ENCODE measurements around the gene PIGL. TPM values are rescaled to one million over a fixed set of nuclear protein-coding genes. Genes with fewer than 3 reads are reported as not detected.

PIGL gene
- total and polyA plus RNA-seq, 9 donors: 10.7 to 18.7 (median 14.9) TPM

- no peaks in the 10 kb centered on the region for H3K27me3 ChIP-seq (ENCODE audit: control insufficient read depth, insufficient read depth, low read length)
- DNase-seq: peak; percentile 56
- H3K9me3 ChIP-seq (replicated peaks; ENCODE audit: control insufficient read depth, low read depth, low read length): no peaks in the 10 kb centered on the region
- no peak overlapping the region for H3K4me3 ChIP-seq (ENCODE audit: low read length)
- H3K36me3 ChIP-seq (ENCODE audit: control insufficient read depth, insufficient read depth, low read length): no peaks in the 10 kb centered on the region
- no peaks in the 10 kb centered on the region for H3K4me1 ChIP-seq (ENCODE audit: control insufficient read depth, insufficient read depth, low read length)
- no peak overlapping the region for H3K27ac ChIP-seq (ENCODE audit: low read length)
- WGBS (ENCODE audit: insufficient coverage): 75% methylated on average over 2 of the region's 3 CpGs
These were observed 55.3 kb downstream of the PIGL start for GRCh38 chr17:16272111-16272840.

GRCh38 chr17:16273499-16273898 lies 56.5 kb downstream of the PIGL start:
- H3K36me3 ChIP-seq (ENCODE audit: control insufficient read depth, insufficient read depth, low read length): no peaks in the 10 kb centered on the region
- WGBS (ENCODE audit: insufficient coverage): 91% methylated on average over 1 of the region's 1 CpG

GRCh38 chr17:16273929-16274339 lies 56.9 kb downstream of the PIGL start:
- peaks cover 2% of the 10 kb centered on the region for H3K9me3 ChIP-seq (replicated peaks; ENCODE audit: control insufficient read depth, low read depth, low read length)
- 93% methylated on average over 3 of the region's 6 CpGs for WGBS (ENCODE audit: insufficient coverage)
- H3K27ac ChIP-seq (ENCODE audit: low read length): no peak overlapping the region
- no peaks in the 10 kb centered on the region for H3K36me3 ChIP-seq (ENCODE audit: control insufficient read depth, insufficient read depth, low read length)
- no peaks in the 10 kb centered on the region for H3K27me3 ChIP-seq (ENCODE audit: control insufficient read depth, insufficient read depth, low read length)
- no peak for DNase-seq
- H3K4me3 ChIP-seq (ENCODE audit: low read length): no peak overlapping the region
- H3K4me1 ChIP-seq (ENCODE audit: control insufficient read depth, insufficient read depth, low read length): no peaks in the 10 kb centered on the region

More at GRCh38 chr17:16273499-16273898, 56.5 kb downstream of the PIGL start:
- DNase-seq: no peak
- H3K4me1 ChIP-seq (ENCODE audit: control insufficient read depth, insufficient read depth, low read length): no peaks in the 10 kb centered on the region
- no peaks in the 10 kb centered on the region for H3K27me3 ChIP-seq (ENCODE audit: control insufficient read depth, insufficient read depth, low read length)
- H3K4me3 ChIP-seq (ENCODE audit: low read length): no peak overlapping the region
- H3K9me3 ChIP-seq (replicated peaks; ENCODE audit: control insufficient read depth, low read depth, low read length): no peaks in the 10 kb centered on the region
- H3K27ac ChIP-seq (ENCODE audit: low read length): no peak overlapping the region

GRCh38 chr17:16275024-16275423 lies 58.0 kb downstream of the PIGL start:
- H3K27ac ChIP-seq (ENCODE audit: low read length): no peak overlapping the region
- peaks cover 3% of the 10 kb centered on the region for H3K9me3 ChIP-seq (replicated peaks; ENCODE audit: control insufficient read depth, low read depth, low read length)
- no peaks in the 10 kb centered on the region for H3K4me1 ChIP-seq (ENCODE audit: control insufficient read depth, insufficient read depth, low read length)
- no peak for DNase-seq
- H3K27me3 ChIP-seq (ENCODE audit: control insufficient read depth, insufficient read depth, low read length): no peaks in the 10 kb centered on the region
- H3K36me3 ChIP-seq (ENCODE audit: control insufficient read depth, insufficient read depth, low read length): peaks cover 4% of the 10 kb centered on the region
- H3K4me3 ChIP-seq (ENCODE audit: low read length): no peak overlapping the region
- 83% methylated on average over 2 of the region's 5 CpGs for WGBS (ENCODE audit: insufficient coverage)

GRCh38 chr17:16277163-16277562 lies 60.2 kb downstream of the PIGL start:
- Histone ChIP-seq H3K4me3 (ENCODE audit: low read length) (no peak overlapping the region), H3K9me3 (replicated peaks; ENCODE audit: control insufficient read depth, low read depth, low read length) (peaks cover 3% of the 10 kb centered on the region), H3K27me3 (ENCODE audit: control insufficient read depth, insufficient read depth, low read length) (no peaks in the 10 kb centered on the region), H3K4me1 (ENCODE audit: control insufficient read depth, insufficient read depth, low read length) (no peaks in the 10 kb centered on the region), H3K27ac (ENCODE audit: low read length) (no peak overlapping the region), H3K36me3 (ENCODE audit: control insufficient read depth, insufficient read depth, low read length) (peaks cover 4% of the 10 kb centered on the region)
- DNase-seq: no peak
- WGBS (ENCODE audit: insufficient coverage): no CpG with 5 or more reads among the region's 1 CpG

- no CpG with 5 or more reads among the region's 2 CpGs for WGBS (ENCODE audit: insufficient coverage)
- H3K4me3 ChIP-seq (ENCODE audit: low read length): no peak overlapping the region
- peaks cover 4% of the 10 kb centered on the region for H3K36me3 ChIP-seq (ENCODE audit: control insufficient read depth, insufficient read depth, low read length)
- H3K27ac ChIP-seq (ENCODE audit: low read length): no peak overlapping the region
- H3K4me1 ChIP-seq (ENCODE audit: control insufficient read depth, insufficient read depth, low read length): peaks cover 8% of the 10 kb centered on the region
- DNase-seq: no peak
- no peaks in the 10 kb centered on the region for H3K27me3 ChIP-seq (ENCODE audit: control insufficient read depth, insufficient read depth, low read length)
- H3K9me3 ChIP-seq (replicated peaks; ENCODE audit: control insufficient read depth, low read depth, low read length): peaks cover 3% of the 10 kb centered on the region
These were observed 64.3 kb downstream of the PIGL start for GRCh38 chr17:16281351-16281750.

- peaks cover 3% of the 10 kb centered on the region for H3K9me3 ChIP-seq (replicated peaks; ENCODE audit: control insufficient read depth, low read depth, low read length)
- no peak overlapping the region for H3K4me3 ChIP-seq (ENCODE audit: low read length)
- peaks cover 4% of the 10 kb centered on the region for H3K36me3 ChIP-seq (ENCODE audit: control insufficient read depth, insufficient read depth, low read length)
- H3K27ac ChIP-seq (ENCODE audit: low read length): no peak overlapping the region
- H3K4me1 ChIP-seq (ENCODE audit: control insufficient read depth, insufficient read depth, low read length): peaks cover 17% of the 10 kb centered on the region
- no peaks in the 10 kb centered on the region for H3K27me3 ChIP-seq (ENCODE audit: control insufficient read depth, insufficient read depth, low read length)
- no peak for DNase-seq
These were observed 65.5 kb downstream of the PIGL start for GRCh38 chr17:16282522-16282921.

- DNase-seq: no peak
- H3K4me1 ChIP-seq (ENCODE audit: control insufficient read depth, insufficient read depth, low read length): peaks cover 17% of the 10 kb centered on the region
- no peaks in the 10 kb centered on the region for H3K27me3 ChIP-seq (ENCODE audit: control insufficient read depth, insufficient read depth, low read length)
- H3K36me3 ChIP-seq (ENCODE audit: control insufficient read depth, insufficient read depth, low read length): peaks cover 4% of the 10 kb centered on the region
- peaks cover 3% of the 10 kb centered on the region for H3K9me3 ChIP-seq (replicated peaks; ENCODE audit: control insufficient read depth, low read depth, low read length)
- no peak overlapping the region for H3K4me3 ChIP-seq (ENCODE audit: low read length)
- H3K27ac ChIP-seq (ENCODE audit: low read length): no peak overlapping the region
- WGBS (ENCODE audit: insufficient coverage): 90% methylated on average over 4 of the region's 9 CpGs
These were observed 66.7 kb downstream of the PIGL start for GRCh38 chr17:16283705-16284104.

- no peak for DNase-seq
- 52% methylated on average over 6 of the region's 6 CpGs for WGBS (ENCODE audit: insufficient coverage)
- Histone ChIP-seq H3K36me3 (ENCODE audit: control insufficient read depth, insufficient read depth, low read length) (no peaks in the 10 kb centered on the region), H3K27ac (ENCODE audit: low read length) (peak overlapping the region; percentile 73), H3K9me3 (replicated peaks; ENCODE audit: control insufficient read depth, low read depth, low read length) (no peaks in the 10 kb centered on the region), H3K4me3 (ENCODE audit: low read length) (no peak overlapping the region), H3K4me1 (ENCODE audit: control insufficient read depth, insufficient read depth, low read length) (peaks cover 17% of the 10 kb centered on the region), H3K27me3 (ENCODE audit: control insufficient read depth, insufficient read depth, low read length) (no peaks in the 10 kb centered on the region)
These were observed 68.6 kb downstream of the PIGL start for GRCh38 chr17:16285646-16286008.

GRCh38 chr17:16286009-16286946 lies 69.3 kb downstream of the PIGL start:
- 20% methylated on average over 20 of the region's 26 CpGs for WGBS (ENCODE audit: insufficient coverage)
- DNase-seq: peak; percentile 83
- Histone ChIP-seq H3K4me1 (ENCODE audit: control insufficient read depth, insufficient read depth, low read length) (peaks cover 17% of the 10 kb centered on the region), H3K4me3 (ENCODE audit: low read length) (no peak overlapping the region), H3K36me3 (ENCODE audit: control insufficient read depth, insufficient read depth, low read length) (no peaks in the 10 kb centered on the region), H3K9me3 (replicated peaks; ENCODE audit: control insufficient read depth, low read depth, low read length) (no peaks in the 10 kb centered on the region), H3K27ac (ENCODE audit: low read length) (peak overlapping the region; percentile 73), H3K27me3 (ENCODE audit: control insufficient read depth, insufficient read depth, low read length) (no peaks in the 10 kb centered on the region)

Measured in muscle of leg (tissue), 11 donors.